IMR-90 (cell line): ENCODE data around the gene PHF21B. TPM values are rescaled to one million over a fixed set of nuclear protein-coding genes. Genes with fewer than 3 reads are reported as not detected.

Experiments
- ATAC-seq: fragments of 200-7000 bp; cut with Tn5 transposase; 2 replicates; pipeline ENCODE4 v1.9.1; 2020; ENCODE audit warnings: low read depth, mild to moderate bottlenecking, moderate library complexity
- BruUV-seq: library from RNA; stranded (reverse); fragments of 400-500 nt; replicated peaks from 2 replicates; lab custom pipeline; 2021; lab: Mats Ljungman, UMichigan
- CTCF ChIA-PET: fragments of 300-600 bp; formaldehyde crosslinking; extraction: SDS; loops from one replicate; lab custom pipeline; 2021; ENCODE audit warnings: antibody characterized with exemption; lab: Yijun Ruan, JAX
- POLR2A ChIA-PET: fragments of 300-600 bp; sonication (Branson Sonifier 250); formaldehyde crosslinking; loops from one replicate; lab custom pipeline; 2022; ENCODE audit warnings: antibody characterized with exemption; ENCODE audit not compliant: unreplicated experiment; lab: Charles Lee
- DNase-seq: peaks from one replicate; pipeline ENCODE4 v3.0.0; 2013
- H2AFZ ChIP-seq: replicated peaks from 2 replicates; pipeline ENCODE3; 2013; ENCODE audit warnings: low read length, mild to moderate bottlenecking; ENCODE audit not compliant: poor library complexity
- H2AK5ac ChIP-seq: 2 replicates; pipeline ENCODE4 v1.6.1; 2013; ENCODE audit warnings: low read depth, low read length, inconsistent platforms
- H2AK9ac ChIP-seq: replicated peaks from 2 replicates; pipeline ENCODE3; 2013; ENCODE audit warnings: mild to moderate bottlenecking, low read depth, low read length, moderate library complexity; ENCODE audit not compliant: poor library complexity
- H2BK120ac ChIP-seq: 2 replicates; pipeline ENCODE4 v1.6.1; 2013; ENCODE audit warnings: low read depth, low read length, inconsistent platforms
- H2BK15ac ChIP-seq: 3 replicates; pipeline ENCODE4 v1.6.1; 2013; ENCODE audit warnings: low read depth, low read length, inconsistent platforms
- H2BK20ac ChIP-seq: 2 replicates; pipeline ENCODE4 v1.6.1; 2013; ENCODE audit warnings: low read depth, mild to moderate bottlenecking, inconsistent platforms, low read length, moderate library complexity
- H2BK5ac ChIP-seq: 2 replicates; pipeline ENCODE4 v1.6.1; 2013; ENCODE audit warnings: mild to moderate bottlenecking, low read depth, low read length, inconsistent platforms; ENCODE audit not compliant: poor library complexity, severe bottlenecking
- H3K14ac ChIP-seq: replicated peaks from 2 replicates; pipeline ENCODE4 v1.6.1; 2013; ENCODE audit warnings: low read depth, low read length, inconsistent platforms
- H3K18ac ChIP-seq: 2 replicates; pipeline ENCODE4 v1.6.1; 2013; ENCODE audit warnings: low read depth, low read length, control low read depth
- H3K23ac ChIP-seq: 2 replicates; pipeline ENCODE4 v1.6.1; 2013; ENCODE audit warnings: low read depth, low read length, inconsistent platforms
- H3K27ac ChIP-seq: 2 replicates; pipeline ENCODE4 v1.5.1; 2013; ENCODE audit warnings: mild to moderate bottlenecking, control low read depth, low read length; ENCODE audit not compliant: insufficient read depth
- H3K27me3 ChIP-seq: 2 replicates; pipeline ENCODE4 v1.6.1; 2013; ENCODE audit warnings: low read length; ENCODE audit not compliant: control insufficient read depth, insufficient read depth
- H3K36me3 ChIP-seq: 2 replicates; pipeline ENCODE4 v1.6.1; 2013; ENCODE audit warnings: low read length, mixed read lengths; ENCODE audit not compliant: control insufficient read depth, insufficient read depth
- H3K4ac ChIP-seq: 2 replicates; pipeline ENCODE4 v1.6.1; 2013; ENCODE audit warnings: low read depth, low read length, inconsistent platforms
- H3K4me1 ChIP-seq: 2 replicates; pipeline ENCODE4 v1.6.1; 2013; ENCODE audit warnings: low read length, mixed read lengths; ENCODE audit not compliant: control insufficient read depth, insufficient read depth
- H3K4me2 ChIP-seq: 2 replicates; pipeline ENCODE4 v1.6.1; 2013; ENCODE audit warnings: low read depth, mild to moderate bottlenecking, control low read depth, low read length, moderate library complexity
- H3K4me3 ChIP-seq: 2 replicates; pipeline ENCODE4 v1.5.1; 2013; ENCODE audit warnings: low read depth, mild to moderate bottlenecking, control low read depth, low read length, moderate library complexity; ENCODE audit not compliant: insufficient read depth
- H3K56ac ChIP-seq: 2 replicates; pipeline ENCODE4 v1.6.1; 2013; ENCODE audit warnings: low read length, inconsistent platforms; ENCODE audit not compliant: insufficient read depth; ENCODE audit errors: extremely low read depth
- H3K79me1 ChIP-seq, 2 experiments: 2 replicates each; pipeline ENCODE4 v1.6.1; 2013; ENCODE audit warnings: low read length in 2 of 2, inconsistent platforms in 1 of 2, low read depth in 1 of 2
- H3K9ac ChIP-seq: 2 replicates; pipeline ENCODE4 v1.6.1; 2013; ENCODE audit warnings: low read depth, low read length, control low read depth
- H3K9me1 ChIP-seq: 2 replicates; pipeline ENCODE4 v1.6.1; 2013; ENCODE audit warnings: low read length, inconsistent platforms; ENCODE audit not compliant: insufficient read depth
- H3K9me3 ChIP-seq: 2 replicates; pipeline ENCODE4 v1.6.1; 2013; ENCODE audit warnings: low read length; ENCODE audit not compliant: control insufficient read depth, insufficient read depth
- H4K20me1 ChIP-seq: 2 replicates; pipeline ENCODE4 v1.6.1; 2013; ENCODE audit warnings: low read length, inconsistent platforms; ENCODE audit not compliant: insufficient read depth
- H4K5ac ChIP-seq: 2 replicates; pipeline ENCODE4 v1.6.1; 2013; ENCODE audit warnings: mild to moderate bottlenecking, low read depth, low read length, control low read depth
- H4K8ac ChIP-seq, 2 experiments: 2 replicates each; pipeline ENCODE4 v1.6.1; 2013; ENCODE audit warnings: low read depth in 2 of 2, low read length in 2 of 2, control low read depth in 1 of 2, inconsistent platforms in 1 of 2
- H4K91ac ChIP-seq: 2 replicates; pipeline ENCODE4 v1.6.1; 2013; ENCODE audit warnings: low read depth, low read length, inconsistent platforms; ENCODE audit not compliant: insufficient read depth
- BHLHE40 ChIP-seq: fragments of 150-350 bp; IDR thresholded peaks from 2 replicates; pipeline ENCODE4 v1.6.1; 2016; ENCODE audit warnings: mild to moderate bottlenecking, low read depth, low read length
- CHD1 ChIP-seq: IDR thresholded peaks from 2 replicates; pipeline ENCODE4 v1.6.1; 2012; ENCODE audit warnings: low read depth, low read length, improper control_type of control experiment
- FOS ChIP-seq: fragments of 150-350 bp; IDR thresholded peaks from 2 replicates; pipeline ENCODE4 v1.6.1; 2016; ENCODE audit warnings: low read depth, low read length
- MXI1 ChIP-seq: IDR thresholded peaks from 2 replicates; pipeline ENCODE4 v1.6.1; 2012; ENCODE audit warnings: low read depth, mild to moderate bottlenecking, low read length, moderate library complexity, borderline replicate concordance
- RFX5 ChIP-seq: IDR thresholded peaks from 2 replicates; pipeline ENCODE4 v1.8.0; 2012; ENCODE audit warnings: low read depth, mild to moderate bottlenecking, low read length, moderate library complexity
- WGBS, 2 experiments: methylation state at CpG; one replicate each; pipeline versions ENCODE4 v1.1.5 to v1.1.7; 2013; ENCODE audit warnings: missing lambda C conversion rate in 2 of 2; ENCODE audit not compliant: insufficient read length in 1 of 2; ENCODE audit errors: extremely low coverage in 2 of 2; 5-methylcytosine and 5-hydroxymethylcytosine counted together
- dilution Hi-C: fragments of 300-500 bp; cut with HindIII; formaldehyde crosslinking; loops from one replicate; pipeline ENCODE4 v1.14.3; 2018; ENCODE audit warnings: low sequenced_read_pairs; ENCODE audit not compliant: unreplicated experiment
- in situ Hi-C: fragments of 300-500 bp; cut with MboI; formaldehyde crosslinking; loops from 3 replicates; pipeline ENCODE4 v1.14.3; 2019; ENCODE audit warnings: low sequenced_read_pairs, inconsistent platforms, mixed read lengths
- intact Hi-C: fragments of 100-400 bp; cut with micrococcal nuclease; formaldehyde crosslinking; loops from 2 replicates; pipeline ENCODE4 v1.10.0; 2022
- polyA plus RNA-seq, 3 experiments: library from polyadenylated mRNA; depleted of rRNA; stranded (reverse); fragments of >200 nt; gene quantifications; 2 replicates each; pipeline ENCODE4 v1.2.3, GENCODE V29; 2012; ENCODE audit warnings: low replicate concordance in 1 of 3
- total RNA-seq: library from RNA; depleted of rRNA; stranded (reverse); fragments of >200 nt; gene quantifications from 2 replicates; pipeline ENCODE4 v1.2.3, GENCODE V29; 2012
- TF ChIP-seq, protein P1 (sequence below): fragments of 150-350 bp; IDR thresholded peaks from 2 replicates; pipeline ENCODE4 v1.6.1; 2017; ENCODE audit warnings: mild to moderate bottlenecking, antibody characterized with exemption, low read length, low read depth
- TF ChIP-seq, protein P2 (sequence below): fragments of 150-350 bp; IDR thresholded peaks from 2 replicates; pipeline ENCODE4 v1.6.1; 2016; ENCODE audit warnings: low read depth, mild to moderate bottlenecking, low read length, moderate library complexity, borderline replicate concordance

PHF21B gene
- total and polyA plus RNA-seq, 2 of the 4 experiments (the other 2 are of a cell fraction), result 0.02 TPM; not detected in 1

DNA sequence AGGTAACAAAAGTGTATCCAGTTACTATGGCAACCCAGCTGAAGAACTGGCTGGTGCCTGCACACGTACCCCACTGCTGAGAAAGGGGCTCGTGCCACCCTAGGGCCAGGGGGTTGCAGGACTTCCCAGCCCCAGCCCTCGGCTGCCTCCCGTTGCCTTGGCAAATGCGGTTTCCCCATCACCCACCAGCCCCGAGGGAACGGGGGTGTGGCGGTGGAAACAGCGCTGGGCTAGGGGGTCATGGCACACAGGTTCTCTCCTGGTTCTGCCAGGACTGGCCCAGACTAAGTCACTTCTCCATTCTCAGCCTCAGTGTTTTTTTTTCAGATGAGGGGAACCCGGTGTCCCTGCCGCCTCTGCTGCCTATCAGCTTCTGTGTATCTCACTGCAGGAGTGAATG, 27.9 kb downstream of the PHF21B start:
- Histone ChIP-seq H4K20me1 (no peaks in the 10 kb centered on the region), H2BK120ac (no peak overlapping the region), H4K5ac (no peak overlapping the region), H2AK9ac (no peak overlapping the region), H3K79me1 (no peaks in the 10 kb centered on the region), H3K4me3 (no peak overlapping the region), H3K9ac (no peak overlapping the region), H3K14ac (no peak overlapping the region), H2BK15ac (no peak overlapping the region), H3K56ac (no peak overlapping the region), H3K4ac (no peak overlapping the region), H3K23ac (no peak overlapping the region), H3K27me3 (peaks cover 32% of the 10 kb centered on the region), H3K9me1 (no peaks in the 10 kb centered on the region), H3K18ac (no peak overlapping the region), H2AFZ (no peak overlapping the region), H2BK20ac (no peak overlapping the region), H2AK5ac (no peak overlapping the region), H3K4me2 (no peak overlapping the region), H3K4me1 (no peaks in the 10 kb centered on the region), H3K27ac (no peak overlapping the region), H4K91ac (no peak overlapping the region), H2BK5ac (no peak overlapping the region), H3K36me3 (no peaks in the 10 kb centered on the region), H4K8ac (no peak overlapping the region), H3K9me3 (no peaks in the 10 kb centered on the region; the same call in 1 of the 2 replicates)
- ChIA-PET POLR2A (no interaction called here), CTCF (no interaction called here)
- WGBS, 2 experiments, result 69% methylated on average over 6 of the region's 11 CpGs; no CpG with 5 or more reads in 1 of the 2 experiments
- TF ChIP-seq CHD1 (no peak), RFX5 (no peak), FOS (no peak), BHLHE40 (no peak), MXI1 (no peak)
- TF ChIP-seq, protein P1, sequence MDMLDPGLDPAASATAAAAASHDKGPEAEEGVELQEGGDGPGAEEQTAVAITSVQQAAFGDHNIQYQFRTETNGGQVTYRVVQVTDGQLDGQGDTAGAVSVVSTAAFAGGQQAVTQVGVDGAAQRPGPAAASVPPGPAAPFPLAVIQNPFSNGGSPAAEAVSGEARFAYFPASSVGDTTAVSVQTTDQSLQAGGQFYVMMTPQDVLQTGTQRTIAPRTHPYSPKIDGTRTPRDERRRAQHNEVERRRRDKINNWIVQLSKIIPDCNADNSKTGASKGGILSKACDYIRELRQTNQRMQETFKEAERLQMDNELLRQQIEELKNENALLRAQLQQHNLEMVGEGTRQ, result no peak
- TF ChIP-seq, protein P2, sequence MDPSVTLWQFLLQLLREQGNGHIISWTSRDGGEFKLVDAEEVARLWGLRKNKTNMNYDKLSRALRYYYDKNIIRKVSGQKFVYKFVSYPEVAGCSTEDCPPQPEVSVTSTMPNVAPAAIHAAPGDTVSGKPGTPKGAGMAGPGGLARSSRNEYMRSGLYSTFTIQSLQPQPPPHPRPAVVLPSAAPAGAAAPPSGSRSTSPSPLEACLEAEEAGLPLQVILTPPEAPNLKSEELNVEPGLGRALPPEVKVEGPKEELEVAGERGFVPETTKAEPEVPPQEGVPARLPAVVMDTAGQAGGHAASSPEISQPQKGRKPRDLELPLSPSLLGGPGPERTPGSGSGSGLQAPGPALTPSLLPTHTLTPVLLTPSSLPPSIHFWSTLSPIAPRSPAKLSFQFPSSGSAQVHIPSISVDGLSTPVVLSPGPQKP, result no peak
- ATAC-seq, result no peak
- dilution Hi-C loops, result no loop called here
- in situ Hi-C loops, result loop anchor here (10.0 to 25.0 kb wide), 2 partner anchors 113 to 580 kb away; no protein-coding TSS in a partner anchor
- no TSS peak for BruUV-seq
- intact Hi-C loops, result no loop called here
- no peak for DNase-seq
